HepG2 (cell line): ENCODE measurements around the gene TEX19. TPM values are rescaled to one million over a fixed set of nuclear protein-coding genes. Genes with fewer than 3 reads are reported as not detected.

Experiments used
- AHR ChIP-seq: IDR thresholded peaks from 2 replicates; pipeline ENCODE4 v1.6.1; 2018; ENCODE audit warnings: missing genetic modification reagents, missing compliant biosample characterization
- ATF7 ChIP-seq, 2 experiments: fragments of 450-650 bp in 1 of 2; sonication (generic) in 1 of 2; formaldehyde crosslinking in 1 of 2; IDR thresholded peaks; 2 replicates each; pipeline versions ENCODE4 v1.4.0 to v1.6.1; 2016 to 2020; ENCODE audit warnings: antibody characterized with exemption in 1 of 2, mild to moderate bottlenecking in 1 of 2, missing genetic modification reagents in 1 of 2
- FOXK1 ChIP-seq: sonication (generic); formaldehyde crosslinking; IDR thresholded peaks from 2 replicates; pipeline ENCODE4 v1.4.0; 2020; ENCODE audit warnings: low read depth, missing genetic modification reagents, borderline replicate concordance
- FOXP4 ChIP-seq: sonication (generic); formaldehyde crosslinking; IDR thresholded peaks from 2 replicates; pipeline ENCODE4 v1.4.0; 2020; ENCODE audit warnings: missing genetic modification reagents
- HOXA5 ChIP-seq: sonication (generic); formaldehyde crosslinking; IDR thresholded peaks from 2 replicates; pipeline ENCODE4 v1.4.0; 2020; ENCODE audit warnings: missing genetic modification reagents
- KDM5B ChIP-seq: sonication (generic); formaldehyde crosslinking; IDR thresholded peaks from 2 replicates; pipeline ENCODE4 v1.4.0; 2020; ENCODE audit warnings: missing genetic modification reagents, mild to moderate bottlenecking, borderline replicate concordance
- MAZ ChIP-seq, 2 experiments: sonication (generic) in 1 of 2; formaldehyde crosslinking in 1 of 2; IDR thresholded peaks; 2 replicates each; pipeline versions ENCODE4 v1.5.0 to v1.6.1; 2012 to 2020; ENCODE audit warnings: low read depth in 2 of 2, mild to moderate bottlenecking in 2 of 2, borderline replicate concordance in 1 of 2, improper control_type of control experiment in 1 of 2, low read length in 1 of 2, missing genetic modification reagents in 1 of 2, moderate library complexity in 1 of 2
- MEF2D ChIP-seq: sonication (generic); formaldehyde crosslinking; IDR thresholded peaks from 2 replicates; pipeline ENCODE4 v1.5.1; 2020; ENCODE audit warnings: mild to moderate bottlenecking, missing genetic modification reagents
- ZBTB33 ChIP-seq: sonication (generic); formaldehyde crosslinking; IDR thresholded peaks from 2 replicates; pipeline ENCODE4 v1.4.0; 2020; ENCODE audit warnings: missing genetic modification reagents
- ZBTB39 ChIP-seq: sonication (generic); formaldehyde crosslinking; IDR thresholded peaks from 2 replicates; pipeline ENCODE4 v1.5.0; 2020; ENCODE audit warnings: missing genetic modification reagents
- ZNF207 ChIP-seq: fragments of 450-650 bp; IDR thresholded peaks from 2 replicates; pipeline ENCODE4 v1.6.1; 2016; ENCODE audit warnings: antibody characterized with exemption, borderline replicate concordance
- ZNF747 ChIP-seq: sonication (generic); formaldehyde crosslinking; IDR thresholded peaks from 2 replicates; pipeline ENCODE4 v1.8.1; 2023; ENCODE audit warnings: missing genetic modification reagents, mild to moderate bottlenecking, borderline replicate concordance
- ZNF776 ChIP-seq: sonication (generic); formaldehyde crosslinking; IDR thresholded peaks from 2 replicates; pipeline ENCODE4 v1.4.0; 2020; ENCODE audit warnings: mild to moderate bottlenecking, missing genetic modification reagents
- ZSCAN9 ChIP-seq: IDR thresholded peaks from 2 replicates; pipeline ENCODE4 v1.6.1; 2016; ENCODE audit warnings: borderline replicate concordance
- polyA plus RNA-seq, 8 experiments: library from polyadenylated mRNA; depleted of rRNA in 3 of 8; stranded (reverse) in 7 of 8; unstranded in 1 of 8; fragments of >200 nt; fragmentation: Illumina TruSeq in 4 of 8; extraction: Trizol in 4 of 8; gene quantifications; 2 replicates each; pipeline versions ENCODE4 v1.2.1 to v1.2.3, GENCODE V29; 2011 to 2016; ENCODE audit warnings: low read depth in 4 of 8, missing spikeins in 1 of 8, mixed read lengths in 1 of 8; ENCODE audit not compliant: insufficient read depth in 1 of 8
- total RNA-seq, 5 experiments: library from RNA; depleted of rRNA; stranded (reverse); fragments of >200 nt; fragmentation: Illumina TruSeq; extraction: Trizol; gene quantifications; 2 replicates each; pipeline ENCODE4 v1.2.3, GENCODE V29; 2016; ENCODE audit warnings: low read depth in 1 of 5
- TF ChIP-seq, protein P1 (sequence below): sonication (generic); formaldehyde crosslinking; IDR thresholded peaks from 2 replicates; pipeline ENCODE4 v1.5.1; 2020; ENCODE audit warnings: missing genetic modification reagents, mild to moderate bottlenecking, borderline replicate concordance

The TEX19 gene
- total and polyA plus RNA-seq, 2 of the 13 experiments (the other 11 are each of a cell fraction or from before 2014, with no cell fraction given): 1.3 to 6.0 TPM

GRCh38 chr17:82342361-82343079 is 16.5 kb upstream of the TEX19 start (continued):
- TF ChIP-seq FOXP4 (CRISPR knock-in tag): peak; percentile 33; the same call in 1 of the 2 replicates
- 0 out of 2 replicates have a peak, but pooled peaks have one; percentile 56 for TF ChIP-seq KDM5B (CRISPR knock-in tag)
- no peak for TF ChIP-seq ZSCAN9
- TF ChIP-seq FOXK1 (CRISPR knock-in tag): no peak
- TF ChIP-seq ATF7 (IDR thresholded peaks at IDR 0.05): no peak
- no peak for TF ChIP-seq ATF7 (CRISPR knock-in tag; IDR thresholded peaks at IDR 0.05)
- no peak for TF ChIP-seq HOXA5 (CRISPR knock-in tag)
- TF ChIP-seq, protein P1, sequence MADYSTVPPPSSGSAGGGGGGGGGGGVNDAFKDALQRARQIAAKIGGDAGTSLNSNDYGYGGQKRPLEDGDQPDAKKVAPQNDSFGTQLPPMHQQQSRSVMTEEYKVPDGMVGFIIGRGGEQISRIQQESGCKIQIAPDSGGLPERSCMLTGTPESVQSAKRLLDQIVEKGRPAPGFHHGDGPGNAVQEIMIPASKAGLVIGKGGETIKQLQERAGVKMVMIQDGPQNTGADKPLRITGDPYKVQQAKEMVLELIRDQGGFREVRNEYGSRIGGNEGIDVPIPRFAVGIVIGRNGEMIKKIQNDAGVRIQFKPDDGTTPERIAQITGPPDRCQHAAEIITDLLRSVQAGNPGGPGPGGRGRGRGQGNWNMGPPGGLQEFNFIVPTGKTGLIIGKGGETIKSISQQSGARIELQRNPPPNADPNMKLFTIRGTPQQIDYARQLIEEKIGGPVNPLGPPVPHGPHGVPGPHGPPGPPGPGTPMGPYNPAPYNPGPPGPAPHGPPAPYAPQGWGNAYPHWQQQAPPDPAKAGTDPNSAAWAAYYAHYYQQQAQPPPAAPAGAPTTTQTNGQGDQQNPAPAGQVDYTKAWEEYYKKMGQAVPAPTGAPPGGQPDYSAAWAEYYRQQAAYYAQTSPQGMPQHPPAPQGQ (CRISPR knock-in tag): no peak
- TF ChIP-seq AHR (CRISPR knock-in tag): 0 out of 2 replicates have a peak, but pooled peaks have one; percentile 19
- TF ChIP-seq ZNF776: no peak
- TF ChIP-seq ZNF747 (CRISPR knock-in tag): 0 out of 2 replicates have a peak, but pooled peaks have one; percentile 35
- TF ChIP-seq ZBTB39: no peak
- 0 out of 2 replicates have a peak, but pooled peaks have one; percentile 1 for TF ChIP-seq MEF2D (CRISPR knock-in tag)
- peak; percentile 86 for TF ChIP-seq ZBTB33 (CRISPR knock-in tag)
- TF ChIP-seq ZNF207: no peak
- no peak for TF ChIP-seq MAZ (IDR thresholded peaks at IDR 0.05; ENCODE audit: borderline replicate concordance, low read depth, low read length)
- peak; percentile 30; the same call in 1 of the 2 replicates for TF ChIP-seq MAZ (CRISPR knock-in tag; IDR thresholded peaks at IDR 0.05; ENCODE audit: low read depth)
